ENCODE measurements around the gene CD200.
"Not testable (repeated sequence)": the region's sequence is repeated elsewhere in the genome, so short reads cannot be mapped to it uniquely, and the experiment has no call there.

CD200 gene

GRCh38 chr3:112371569-112371968 is 38.6 kb downstream of the CD200 start:
- no peak overlapping the region for H3K4me3 ChIP-seq (ENCODE audit: low read length)
- H3K4me1 ChIP-seq (ENCODE audit: control insufficient read depth, insufficient read depth, low read length), result peaks cover 7% of the 10 kb centered on the region
- H3K9me3 ChIP-seq (ENCODE audit: control insufficient read depth, low read length), result no peaks in the 10 kb centered on the region
- no peaks in the 10 kb centered on the region for H3K36me3 ChIP-seq (ENCODE audit: control insufficient read depth, insufficient read depth, low read length)
- H3K27me3 ChIP-seq (ENCODE audit: control insufficient read depth, insufficient read depth, low read length), result peaks cover 10% of the 10 kb centered on the region
- no peak overlapping the region for H3K9ac ChIP-seq (ENCODE audit: low read length)

- H3K9me3 ChIP-seq (ENCODE audit: control insufficient read depth, low read length), result no peaks in the 10 kb centered on the region
- H3K27me3 ChIP-seq (ENCODE audit: control insufficient read depth, insufficient read depth, low read length), result peaks cover 10% of the 10 kb centered on the region
- peaks cover 15% of the 10 kb centered on the region for H3K4me1 ChIP-seq (ENCODE audit: control insufficient read depth, insufficient read depth, low read length)
- H3K4me3 ChIP-seq (ENCODE audit: low read length), result no peak overlapping the region
- no peak overlapping the region for H3K9ac ChIP-seq (ENCODE audit: low read length)
- no peaks in the 10 kb centered on the region for H3K36me3 ChIP-seq (ENCODE audit: control insufficient read depth, insufficient read depth, low read length)
Observed at GRCh38 chr3:112372396-112372795, 39.4 kb downstream of the CD200 start.

- no peak overlapping the region for H3K4me3 ChIP-seq (ENCODE audit: low read length)
- H3K36me3 ChIP-seq (ENCODE audit: control insufficient read depth, insufficient read depth, low read length), result no peaks in the 10 kb centered on the region
- no peaks in the 10 kb centered on the region for H3K9me3 ChIP-seq (ENCODE audit: control insufficient read depth, low read length)
- H3K9ac ChIP-seq (ENCODE audit: low read length), result no peak overlapping the region
- peaks cover 15% of the 10 kb centered on the region for H3K4me1 ChIP-seq (ENCODE audit: control insufficient read depth, insufficient read depth, low read length)
- H3K27me3 ChIP-seq (ENCODE audit: control insufficient read depth, insufficient read depth, low read length), result peaks cover 10% of the 10 kb centered on the region
Observed at GRCh38 chr3:112373476-112373875, 40.5 kb downstream of the CD200 start.

- Histone ChIP-seq H3K9ac (ENCODE audit: low read length) (no peak overlapping the region), H3K36me3 (ENCODE audit: control insufficient read depth, insufficient read depth, low read length) (no peaks in the 10 kb centered on the region), H3K4me3 (ENCODE audit: low read length) (no peak overlapping the region), H3K27me3 (ENCODE audit: control insufficient read depth, insufficient read depth, low read length) (peaks cover 10% of the 10 kb centered on the region), H3K4me1 (ENCODE audit: control insufficient read depth, insufficient read depth, low read length) (peaks cover 15% of the 10 kb centered on the region), H3K9me3 (ENCODE audit: control insufficient read depth, low read length) (no peaks in the 10 kb centered on the region)
Observed at GRCh38 chr3:112373924-112374323, 41.0 kb downstream of the CD200 start.

GRCh38 chr3:112374333-112374734 is 41.4 kb downstream of the CD200 start:
- no peak overlapping the region for H3K4me3 ChIP-seq (ENCODE audit: low read length)
- H3K9me3 ChIP-seq (ENCODE audit: control insufficient read depth, low read length), result no peaks in the 10 kb centered on the region
- no peaks in the 10 kb centered on the region for H3K36me3 ChIP-seq (ENCODE audit: control insufficient read depth, insufficient read depth, low read length)
- peaks cover 10% of the 10 kb centered on the region for H3K27me3 ChIP-seq (ENCODE audit: control insufficient read depth, insufficient read depth, low read length)
- H3K9ac ChIP-seq (ENCODE audit: low read length), result no peak overlapping the region
- H3K4me1 ChIP-seq (ENCODE audit: control insufficient read depth, insufficient read depth, low read length), result peaks cover 15% of the 10 kb centered on the region

GRCh38 chr3:112375117-112375516 is 42.2 kb downstream of the CD200 start:
- Histone ChIP-seq H3K4me1 (ENCODE audit: control insufficient read depth, insufficient read depth, low read length) (peaks cover 15% of the 10 kb centered on the region), H3K9me3 (ENCODE audit: control insufficient read depth, low read length) (no peaks in the 10 kb centered on the region), H3K36me3 (ENCODE audit: control insufficient read depth, insufficient read depth, low read length) (no peaks in the 10 kb centered on the region), H3K9ac (ENCODE audit: low read length) (no peak overlapping the region), H3K27me3 (ENCODE audit: control insufficient read depth, insufficient read depth, low read length) (peaks cover 10% of the 10 kb centered on the region), H3K4me3 (ENCODE audit: low read length) (no peak overlapping the region)

- H3K9me3 ChIP-seq (ENCODE audit: control insufficient read depth, low read length), result no peaks in the 10 kb centered on the region
- H3K36me3 ChIP-seq (ENCODE audit: control insufficient read depth, insufficient read depth, low read length), result no peaks in the 10 kb centered on the region
- peaks cover 15% of the 10 kb centered on the region for H3K4me1 ChIP-seq (ENCODE audit: control insufficient read depth, insufficient read depth, low read length)
- no peak overlapping the region for H3K4me3 ChIP-seq (ENCODE audit: low read length)
- no peak overlapping the region for H3K9ac ChIP-seq (ENCODE audit: low read length)
- H3K27me3 ChIP-seq (ENCODE audit: control insufficient read depth, insufficient read depth, low read length), result peaks cover 10% of the 10 kb centered on the region
Observed at GRCh38 chr3:112376241-112376911, 43.4 kb downstream of the CD200 start.

GRCh38 chr3:112376992-112377391 is 44.0 kb downstream of the CD200 start:
- no peak overlapping the region for H3K4me3 ChIP-seq (ENCODE audit: low read length)
- H3K9me3 ChIP-seq (ENCODE audit: control insufficient read depth, low read length), result no peaks in the 10 kb centered on the region
- H3K27me3 ChIP-seq (ENCODE audit: control insufficient read depth, insufficient read depth, low read length), result peaks cover 10% of the 10 kb centered on the region
- H3K9ac ChIP-seq (ENCODE audit: low read length), result no peak overlapping the region
- no peaks in the 10 kb centered on the region for H3K36me3 ChIP-seq (ENCODE audit: control insufficient read depth, insufficient read depth, low read length)
- H3K4me1 ChIP-seq (ENCODE audit: control insufficient read depth, insufficient read depth, low read length), result peaks cover 15% of the 10 kb centered on the region

- H3K4me3 ChIP-seq (ENCODE audit: low read length), result no peak overlapping the region
- no peaks in the 10 kb centered on the region for H3K9me3 ChIP-seq (ENCODE audit: control insufficient read depth, low read length)
- H3K4me1 ChIP-seq (ENCODE audit: control insufficient read depth, insufficient read depth, low read length), result peaks cover 15% of the 10 kb centered on the region
- no peak overlapping the region for H3K9ac ChIP-seq (ENCODE audit: low read length)
- H3K27me3 ChIP-seq (ENCODE audit: control insufficient read depth, insufficient read depth, low read length), result peaks cover 10% of the 10 kb centered on the region
- no peaks in the 10 kb centered on the region for H3K36me3 ChIP-seq (ENCODE audit: control insufficient read depth, insufficient read depth, low read length)
Observed at GRCh38 chr3:112377568-112378071, 44.7 kb downstream of the CD200 start.

- not testable (repeated sequence) for H3K36me3 ChIP-seq (ENCODE audit: control insufficient read depth, insufficient read depth, low read length); H3K4me3 ChIP-seq (ENCODE audit: low read length); H3K9me3 ChIP-seq (ENCODE audit: control insufficient read depth, low read length); H3K9ac ChIP-seq (ENCODE audit: low read length); H3K27me3 ChIP-seq (ENCODE audit: control insufficient read depth, insufficient read depth, low read length)
- H3K4me1 ChIP-seq (ENCODE audit: control insufficient read depth, insufficient read depth, low read length), result peaks cover 15% of the 10 kb centered on the region
Observed at GRCh38 chr3:112378347-112378746, 45.4 kb downstream of the CD200 start.

GRCh38 chr3:112379020-112379690 is 46.2 kb downstream of the CD200 start:
- Histone ChIP-seq H3K9ac (ENCODE audit: low read length) (no peak overlapping the region), H3K4me3 (ENCODE audit: low read length) (no peak overlapping the region), H3K27me3 (ENCODE audit: control insufficient read depth, insufficient read depth, low read length) (peaks cover 10% of the 10 kb centered on the region), H3K9me3 (ENCODE audit: control insufficient read depth, low read length) (no peaks in the 10 kb centered on the region), H3K4me1 (ENCODE audit: control insufficient read depth, insufficient read depth, low read length) (peaks cover 15% of the 10 kb centered on the region), H3K36me3 (ENCODE audit: control insufficient read depth, insufficient read depth, low read length) (no peaks in the 10 kb centered on the region)

GRCh38 chr3:112381673-112382542 is 49.0 kb downstream of the CD200 start:
- no peaks in the 10 kb centered on the region for H3K9me3 ChIP-seq (ENCODE audit: control insufficient read depth, low read length)
- H3K9ac ChIP-seq (ENCODE audit: low read length), result no peak overlapping the region
- no peaks in the 10 kb centered on the region for H3K27me3 ChIP-seq (ENCODE audit: control insufficient read depth, insufficient read depth, low read length)

More at GRCh38 chr3:112381673-112382542, 49.0 kb downstream of the CD200 start:
- H3K36me3 ChIP-seq (ENCODE audit: control insufficient read depth, insufficient read depth, low read length), result no peaks in the 10 kb centered on the region
- no peak overlapping the region for H3K4me3 ChIP-seq (ENCODE audit: low read length)
- H3K4me1 ChIP-seq (ENCODE audit: control insufficient read depth, insufficient read depth, low read length), result peaks cover 5% of the 10 kb centered on the region
